Lower leg skin (tissue), 4 donors: ENCODE measurements around the gene EHF. TPM values are rescaled to one million over a fixed set of nuclear protein-coding genes. Genes with fewer than 3 reads are reported as not detected.

Experiments used
- DNase-seq, 2 donors: peaks; one replicate each; pipeline ENCODE4 v3.0.0-alpha.2; 2019; ENCODE audit warnings: low spot score in 2 of 2
- H3K4me3 ChIP-seq: fragments of 200-600 bp; sonication (generic); 2 replicates; pipeline ENCODE4 v1.5.1; 2017; ENCODE audit warnings: mild to moderate bottlenecking, low read depth; ENCODE audit not compliant: poor library complexity, severe bottlenecking
- CTCF ChIP-seq, 3 donors: fragments of 450-650 bp; IDR thresholded peaks; one replicate each; pipeline ENCODE4 v1.5.1; 2016; ENCODE audit warnings: antibody characterized with exemption in 3 of 3, mild to moderate bottlenecking in 3 of 3, moderate library complexity in 2 of 3
- POLR2A ChIP-seq, 2 donors: fragments of 450-650 bp; IDR thresholded peaks; one replicate each; pipeline ENCODE4 v1.6.1; 2016 to 2017; ENCODE audit warnings: antibody characterized with exemption in 2 of 2, mild to moderate bottlenecking in 1 of 2, moderate library complexity in 1 of 2
- WGBS, 2 donors: methylation state at CpG; one replicate each; pipeline ENCODE4 v1.1.5; 2018; 5-methylcytosine and 5-hydroxymethylcytosine counted together
- intact Hi-C: fragments of 100-400 bp; cut with DNase I; formaldehyde crosslinking; loops from one replicate; pipeline ENCODE4 v1.15.0; 2023; ENCODE audit warnings: low total_unique reads
- total RNA-seq, 4 donors: library from RNA; depleted of rRNA; stranded (reverse); fragments of >200 nt; gene quantifications; one replicate each; pipeline ENCODE4 v1.1.0, GENCODE V29; 2016

EHF gene
- total RNA-seq, 4 donors from 2014 or later = 58.2 to 130 (median 86.3) TPM

- intact Hi-C loops = no loop called here
- 77 to 78% methylated on average over 15 of the region's 15 CpGs for WGBS, 2 donors
- no peak for DNase-seq
- TF ChIP-seq POLR2A (IDR thresholded peaks at IDR 0.05) = no peak
- TF ChIP-seq CTCF (IDR thresholded peaks at IDR 0.05) = no peak
- no peak overlapping the region for H3K4me3 ChIP-seq
Measured at GRCh38 chr11:34603129-34604001, 17.5 kb upstream of the EHF start.

- TF ChIP-seq POLR2A (IDR thresholded peaks at IDR 0.05) (no peak), CTCF (IDR thresholded peaks at IDR 0.05) (no peak)
- 83 to 85% methylated on average over 2 of the region's 2 CpGs for WGBS, 2 donors
- intact Hi-C loops = no loop called here
- DNase-seq = no peak
- H3K4me3 ChIP-seq = no peak overlapping the region
Measured at GRCh38 chr11:34604145-34604544, 16.7 kb upstream of the EHF start.

GRCh38 chr11:34604911-34605310 is 16.0 kb upstream of the EHF start:
- no peak for DNase-seq
- TF ChIP-seq POLR2A (IDR thresholded peaks at IDR 0.05) (no peak), CTCF (IDR thresholded peaks at IDR 0.05) (no peak)
- intact Hi-C loops = no loop called here
- 75% methylated on average over 8 of the region's 8 CpGs for WGBS, 2 donors
- no peak overlapping the region for H3K4me3 ChIP-seq

- intact Hi-C loops = no loop called here
- no peak overlapping the region for H3K4me3 ChIP-seq
- no peak for TF ChIP-seq CTCF (IDR thresholded peaks at IDR 0.05)
- TF ChIP-seq POLR2A (IDR thresholded peaks at IDR 0.05) = no peak
- DNase-seq = no peak
- 88 to 90% methylated on average over 6 of the region's 6 CpGs for WGBS, 2 donors
Measured at GRCh38 chr11:34605481-34606325, 15.2 kb upstream of the EHF start.

GRCh38 chr11:34606326-34607120 is 14.4 kb upstream of the EHF start:
- intact Hi-C loops = no loop called here
- no peak overlapping the region for H3K4me3 ChIP-seq
- 59 to 67% methylated on average over 4 of the region's 4 CpGs for WGBS, 2 donors
- TF ChIP-seq CTCF (IDR thresholded peaks at IDR 0.05) = no peak
- no peak for TF ChIP-seq POLR2A (IDR thresholded peaks at IDR 0.05)
- no peak for DNase-seq
